HepG2 (cell line): Measurements from ENCODE around the gene MON1A. TPM values are rescaled to one million over a fixed set of nuclear protein-coding genes. Genes with fewer than 3 reads are reported as not detected.

Source experiments
- ATF7-NPFF ChIP-seq: sonication (generic); formaldehyde crosslinking; IDR thresholded peaks from 2 replicates; pipeline ENCODE4 v1.8.1; 2023; ENCODE audit warnings: mild to moderate bottlenecking, low read depth, missing genetic modification reagents, moderate library complexity
- CEBPG ChIP-seq: IDR thresholded peaks from 2 replicates; pipeline ENCODE4 v1.6.1; 2016
- EHMT2 ChIP-seq: fragments of 200-600 bp; sonication (generic); IDR thresholded peaks from 2 replicates; pipeline ENCODE4 v1.7.0; 2017; ENCODE audit warnings: antibody characterized with exemption, low read depth, low read length, borderline replicate concordance
- FOXC1 ChIP-seq: sonication (generic); formaldehyde crosslinking; IDR thresholded peaks from 2 replicates; pipeline ENCODE4 v1.8.0; 2022; ENCODE audit warnings: mild to moderate bottlenecking, missing genetic modification reagents, borderline replicate concordance
- NFIC ChIP-seq: IDR thresholded peaks from 2 replicates; pipeline ENCODE4 v1.6.1; 2012; ENCODE audit warnings: mild to moderate bottlenecking, low read length, inconsistent platforms
- PHF5A ChIP-seq: IDR thresholded peaks from one replicate; pipeline ENCODE4 v1.6.1; 2018; ENCODE audit warnings: low read depth, missing genetic modification reagents; ENCODE audit not compliant: unreplicated experiment
- SMC3 ChIP-seq: IDR thresholded peaks from 2 replicates; pipeline ENCODE4 v1.6.1; 2011; ENCODE audit warnings: low read length, improper control_type of control experiment
- SRSF9 ChIP-seq: fragments of 200-400 bp; formaldehyde crosslinking; IDR thresholded peaks from 2 replicates; pipeline ENCODE4 v1.6.1; 2018; ENCODE audit warnings: borderline replicate concordance, mild to moderate bottlenecking, low read depth, low read length; ENCODE audit not compliant: insufficient read depth, poor library complexity, severe bottlenecking
- TAF15 ChIP-seq: fragments of 200-400 bp; formaldehyde crosslinking; IDR thresholded peaks from one replicate; pipeline ENCODE4 v1.6.1; 2018; ENCODE audit warnings: mild to moderate bottlenecking, low read depth, low read length; ENCODE audit not compliant: poor library complexity, severe bottlenecking
- TBX2 ChIP-seq: sonication (generic); formaldehyde crosslinking; IDR thresholded peaks from 2 replicates; pipeline ENCODE4 v1.5.0; 2020; ENCODE audit warnings: missing genetic modification reagents, mild to moderate bottlenecking, borderline replicate concordance
- TMF1 ChIP-seq: sonication (generic); formaldehyde crosslinking; IDR thresholded peaks from 2 replicates; pipeline ENCODE4 v1.8.1; 2022; ENCODE audit warnings: low read depth, missing genetic modification reagents
- ZFP62 ChIP-seq: sonication (generic); formaldehyde crosslinking; IDR thresholded peaks from 2 replicates; pipeline ENCODE4 v1.4.0; 2020; ENCODE audit warnings: missing genetic modification reagents
- ZKSCAN5 ChIP-seq: sonication (generic); formaldehyde crosslinking; IDR thresholded peaks from 2 replicates; pipeline ENCODE4 v1.5.1; 2020; ENCODE audit warnings: mild to moderate bottlenecking, missing genetic modification reagents
- ZNF883 ChIP-seq: sonication (generic); formaldehyde crosslinking; IDR thresholded peaks from 2 replicates; pipeline ENCODE4 v1.5.1; 2020; ENCODE audit warnings: mild to moderate bottlenecking, missing genetic modification reagents; ENCODE audit errors: not compliant biosample characterization
- ZSCAN12 ChIP-seq: sonication (generic); formaldehyde crosslinking; IDR thresholded peaks from 2 replicates; pipeline ENCODE4 v1.9.0; 2021; ENCODE audit warnings: mild to moderate bottlenecking, missing genetic modification reagents
- ZSCAN30 ChIP-seq: sonication (generic); formaldehyde crosslinking; IDR thresholded peaks from 2 replicates; pipeline ENCODE4 v1.5.0; 2020; ENCODE audit warnings: mild to moderate bottlenecking, missing genetic modification reagents
- polyA plus RNA-seq, 8 experiments: library from polyadenylated mRNA; depleted of rRNA in 3 of 8; stranded (reverse) in 7 of 8; unstranded in 1 of 8; fragments of >200 nt; fragmentation: Illumina TruSeq in 4 of 8; extraction: Trizol in 4 of 8; gene quantifications; 2 replicates each; pipeline versions ENCODE4 v1.2.1 to v1.2.3, GENCODE V29; 2011 to 2016; ENCODE audit warnings: low read depth in 4 of 8, missing spikeins in 1 of 8, mixed read lengths in 1 of 8; ENCODE audit not compliant: insufficient read depth in 1 of 8
- total RNA-seq, 5 experiments: library from RNA; depleted of rRNA; stranded (reverse); fragments of >200 nt; fragmentation: Illumina TruSeq; extraction: Trizol; gene quantifications; 2 replicates each; pipeline ENCODE4 v1.2.3, GENCODE V29; 2016; ENCODE audit warnings: low read depth in 1 of 5
- TF ChIP-seq, protein P1 (sequence below): sonication (generic); formaldehyde crosslinking; IDR thresholded peaks from 2 replicates; pipeline ENCODE4 v1.4.0; 2020; ENCODE audit warnings: missing genetic modification reagents, borderline replicate concordance
- TF ChIP-seq, protein P2 (sequence below): sonication (generic); formaldehyde crosslinking; conservative IDR thresholded peaks from 2 replicates; pipeline ENCODE4 v1.4.0; 2020; ENCODE audit warnings: missing genetic modification reagents
- TF ChIP-seq, protein P3 (sequence below): sonication (generic); formaldehyde crosslinking; IDR thresholded peaks from 2 replicates; pipeline ENCODE4 v1.8.1; 2023; ENCODE audit warnings: mild to moderate bottlenecking, inconsistent platforms, moderate library complexity, missing genetic modification reagents, borderline replicate concordance
- TF ChIP-seq, protein P4 (sequence below): sonication (generic); formaldehyde crosslinking; IDR thresholded peaks from 2 replicates; pipeline ENCODE4 v1.8.1; 2023; ENCODE audit warnings: missing genetic modification reagents, mild to moderate bottlenecking, borderline replicate concordance
- TF ChIP-seq, protein P5 (sequence below): sonication (generic); formaldehyde crosslinking; IDR thresholded peaks from 2 replicates; pipeline ENCODE4 v1.4.0; 2020; ENCODE audit warnings: missing genetic modification reagents

Gene MON1A
- total and polyA plus RNA-seq, 2 of the 13 experiments (the other 11 are each of a cell fraction or from before 2014, with no cell fraction given) = 4.6 to 9.0 TPM

DNA sequence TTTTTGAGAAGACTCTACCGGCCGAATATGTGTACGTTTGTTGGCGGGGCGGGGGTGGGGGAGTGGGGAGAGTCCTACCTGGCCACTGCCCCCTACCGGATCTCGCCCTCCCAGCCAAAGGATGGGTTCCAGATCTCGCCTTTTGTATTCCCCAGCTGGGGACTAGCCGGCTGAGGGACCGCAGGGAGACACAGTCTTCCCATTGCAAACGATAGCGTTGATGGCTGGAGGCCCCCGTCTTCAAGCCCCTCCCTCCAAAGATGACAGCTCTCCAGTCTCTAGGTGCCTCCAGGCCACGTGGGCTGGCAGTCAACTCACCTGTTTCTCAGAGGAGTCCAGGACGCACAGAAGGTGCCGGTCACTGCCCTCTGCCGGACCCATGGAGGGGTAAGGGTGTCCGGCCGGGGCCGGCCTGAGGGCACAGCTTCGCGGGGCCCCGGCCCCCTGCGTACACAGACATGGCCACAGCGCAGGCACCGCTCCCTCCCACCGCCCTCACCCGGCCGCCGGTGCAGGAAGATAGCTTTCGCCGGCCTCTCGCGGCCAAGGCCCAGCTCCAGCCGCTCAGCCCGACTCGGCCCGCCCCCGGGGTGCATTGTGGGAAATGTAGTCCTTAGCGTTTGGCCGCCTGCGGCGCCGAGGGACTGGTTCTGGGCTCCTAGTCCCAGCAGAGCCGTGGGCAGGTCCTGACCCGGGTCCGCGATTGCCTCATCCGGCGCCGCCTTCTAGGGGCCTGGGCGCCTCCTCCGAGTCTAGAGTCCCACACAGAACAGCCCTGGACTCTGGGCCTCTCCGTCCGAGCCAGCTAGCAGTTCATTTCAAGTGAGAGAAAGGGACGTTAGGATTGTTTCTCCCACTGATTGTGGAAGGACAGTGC, at the start of gene MON1A (continued):
- TF ChIP-seq, protein P1, sequence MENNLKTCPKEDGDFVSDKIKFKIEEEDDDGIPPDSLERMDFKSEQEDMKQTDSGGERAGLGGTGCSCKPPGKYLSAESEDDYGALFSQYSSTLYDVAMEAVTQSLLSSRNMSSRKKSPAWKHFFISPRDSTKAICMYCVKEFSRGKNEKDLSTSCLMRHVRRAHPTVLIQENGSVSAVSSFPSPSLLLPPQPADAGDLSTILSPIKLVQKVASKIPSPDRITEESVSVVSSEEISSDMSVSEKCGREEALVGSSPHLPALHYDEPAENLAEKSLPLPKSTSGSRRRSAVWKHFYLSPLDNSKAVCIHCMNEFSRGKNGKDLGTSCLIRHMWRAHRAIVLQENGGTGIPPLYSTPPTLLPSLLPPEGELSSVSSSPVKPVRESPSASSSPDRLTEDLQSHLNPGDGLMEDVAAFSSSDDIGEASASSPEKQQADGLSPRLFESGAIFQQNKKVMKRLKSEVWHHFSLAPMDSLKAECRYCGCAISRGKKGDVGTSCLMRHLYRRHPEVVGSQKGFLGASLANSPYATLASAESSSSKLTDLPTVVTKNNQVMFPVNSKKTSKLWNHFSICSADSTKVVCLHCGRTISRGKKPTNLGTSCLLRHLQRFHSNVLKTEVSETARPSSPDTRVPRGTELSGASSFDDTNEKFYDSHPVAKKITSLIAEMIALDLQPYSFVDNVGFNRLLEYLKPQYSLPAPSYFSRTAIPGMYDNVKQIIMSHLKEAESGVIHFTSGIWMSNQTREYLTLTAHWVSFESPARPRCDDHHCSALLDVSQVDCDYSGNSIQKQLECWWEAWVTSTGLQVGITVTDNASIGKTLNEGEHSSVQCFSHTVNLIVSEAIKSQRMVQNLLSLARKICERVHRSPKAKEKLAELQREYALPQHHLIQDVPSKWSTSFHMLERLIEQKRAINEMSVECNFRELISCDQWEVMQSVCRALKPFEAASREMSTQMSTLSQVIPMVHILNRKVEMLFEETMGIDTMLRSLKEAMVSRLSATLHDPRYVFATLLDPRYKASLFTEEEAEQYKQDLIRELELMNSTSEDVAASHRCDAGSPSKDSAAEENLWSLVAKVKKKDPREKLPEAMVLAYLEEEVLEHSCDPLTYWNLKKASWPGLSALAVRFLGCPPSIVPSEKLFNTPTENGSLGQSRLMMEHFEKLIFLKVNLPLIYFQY (CRISPR knock-in tag) = peak; percentile 100
- TF ChIP-seq ZNF883 (CRISPR knock-in tag) (peak; percentile 15), NFIC (no peak), TAF15 (no peak), ZKSCAN5 (no peak), PHF5A (CRISPR knock-in tag) (no peak), FOXC1 (CRISPR knock-in tag) (no peak), EHMT2 (no peak), TBX2 (peak; percentile 84; the same call in 1 of the 2 replicates), SRSF9 (no peak), ZFP62 (CRISPR knock-in tag) (no peak), TMF1 (CRISPR knock-in tag) (no peak), ATF7-NPFF (CRISPR knock-in tag) (peak; percentile 71; the same call in 1 of the 2 replicates), ZSCAN12 (CRISPR knock-in tag) (no peak), ZSCAN30 (no peak), CEBPG (peak; percentile 98), SMC3 (no peak)
- TF ChIP-seq, protein P2, sequence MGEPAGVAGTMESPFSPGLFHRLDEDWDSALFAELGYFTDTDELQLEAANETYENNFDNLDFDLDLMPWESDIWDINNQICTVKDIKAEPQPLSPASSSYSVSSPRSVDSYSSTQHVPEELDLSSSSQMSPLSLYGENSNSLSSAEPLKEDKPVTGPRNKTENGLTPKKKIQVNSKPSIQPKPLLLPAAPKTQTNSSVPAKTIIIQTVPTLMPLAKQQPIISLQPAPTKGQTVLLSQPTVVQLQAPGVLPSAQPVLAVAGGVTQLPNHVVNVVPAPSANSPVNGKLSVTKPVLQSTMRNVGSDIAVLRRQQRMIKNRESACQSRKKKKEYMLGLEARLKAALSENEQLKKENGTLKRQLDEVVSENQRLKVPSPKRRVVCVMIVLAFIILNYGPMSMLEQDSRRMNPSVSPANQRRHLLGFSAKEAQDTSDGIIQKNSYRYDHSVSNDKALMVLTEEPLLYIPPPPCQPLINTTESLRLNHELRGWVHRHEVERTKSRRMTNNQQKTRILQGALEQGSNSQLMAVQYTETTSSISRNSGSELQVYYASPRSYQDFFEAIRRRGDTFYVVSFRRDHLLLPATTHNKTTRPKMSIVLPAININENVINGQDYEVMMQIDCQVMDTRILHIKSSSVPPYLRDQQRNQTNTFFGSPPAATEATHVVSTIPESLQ (CRISPR knock-in tag) = no peak; the same call in 1 of the 2 replicates
- TF ChIP-seq, protein P3, sequence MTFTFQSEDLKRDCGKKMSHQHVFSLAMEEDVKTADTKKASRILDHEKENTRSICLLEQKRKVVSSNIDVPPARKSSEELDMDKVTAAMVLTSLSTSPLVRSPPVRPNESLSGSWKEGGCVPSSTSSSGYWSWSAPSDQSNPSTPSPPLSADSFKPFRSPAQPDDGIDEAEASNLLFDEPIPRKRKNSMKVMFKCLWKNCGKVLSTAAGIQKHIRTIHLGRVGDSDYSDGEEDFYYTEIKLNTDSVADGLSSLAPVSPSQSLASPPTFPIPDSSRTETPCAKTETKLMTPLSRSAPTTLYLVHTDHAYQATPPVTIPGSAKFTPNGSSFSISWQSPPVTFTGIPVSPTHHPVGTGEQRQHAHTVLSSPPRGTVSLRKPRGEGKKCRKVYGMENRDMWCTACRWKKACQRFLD (CRISPR knock-in tag) = peak; percentile 59; the same call in 1 of the 2 replicates
- TF ChIP-seq, protein P4, sequence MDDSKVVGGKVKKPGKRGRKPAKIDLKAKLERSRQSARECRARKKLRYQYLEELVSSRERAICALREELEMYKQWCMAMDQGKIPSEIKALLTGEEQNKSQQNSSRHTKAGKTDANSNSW (CRISPR knock-in tag) = peak; percentile 41; the same call in 1 of the 2 replicates
- TF ChIP-seq, protein P5, sequence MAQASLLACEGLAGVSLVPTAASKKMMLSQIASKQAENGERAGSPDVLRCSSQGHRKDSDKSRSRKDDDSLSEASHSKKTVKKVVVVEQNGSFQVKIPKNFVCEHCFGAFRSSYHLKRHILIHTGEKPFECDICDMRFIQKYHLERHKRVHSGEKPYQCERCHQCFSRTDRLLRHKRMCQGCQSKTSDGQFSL (CRISPR knock-in tag) = no peak
